HepG2 (cell line): Measurements from ENCODE around the gene ARHGEF39. TPM values are rescaled to one million over a fixed set of nuclear protein-coding genes. Genes with fewer than 3 reads are reported as not detected.
A peak's percentile ranks its signal among the peaks of the same experiment; 100 is the strongest.

Source experiments
- CBFB ChIP-seq: sonication (generic); formaldehyde crosslinking; IDR thresholded peaks from 2 replicates; pipeline ENCODE4 v1.4.0; 2020; ENCODE audit warnings: missing genetic modification reagents
- CHD4 ChIP-seq: fragments of 200-600 bp; sonication (generic); IDR thresholded peaks from 2 replicates; pipeline ENCODE4 v1.7.0; 2017; ENCODE audit warnings: mild to moderate bottlenecking, low read length, borderline replicate concordance
- DMTF1 ChIP-seq: sonication (generic); formaldehyde crosslinking; IDR thresholded peaks from 2 replicates; pipeline ENCODE4 v1.4.0; 2020; ENCODE audit warnings: mild to moderate bottlenecking, missing genetic modification reagents
- DNMT1 ChIP-seq: sonication (generic); formaldehyde crosslinking; IDR thresholded peaks from 2 replicates; pipeline ENCODE4 v1.5.1; 2020; ENCODE audit warnings: mild to moderate bottlenecking, missing genetic modification reagents
- FOXC1 ChIP-seq: sonication (generic); formaldehyde crosslinking; IDR thresholded peaks from 2 replicates; pipeline ENCODE4 v1.8.0; 2022; ENCODE audit warnings: mild to moderate bottlenecking, missing genetic modification reagents, borderline replicate concordance
- FOXP4 ChIP-seq: sonication (generic); formaldehyde crosslinking; IDR thresholded peaks from 2 replicates; pipeline ENCODE4 v1.4.0; 2020; ENCODE audit warnings: missing genetic modification reagents
- GTF2F1 ChIP-seq: fragments of 150-350 bp; IDR thresholded peaks from 2 replicates; pipeline ENCODE4 v1.6.1; 2014; ENCODE audit warnings: low read length
- HNF1B ChIP-seq: sonication (generic); formaldehyde crosslinking; IDR thresholded peaks from 2 replicates; pipeline ENCODE4 v1.5.1; 2020; ENCODE audit warnings: mild to moderate bottlenecking, moderate library complexity, missing genetic modification reagents
- KLF6 ChIP-seq: IDR thresholded peaks from 2 replicates; pipeline ENCODE4 v1.8.0; 2016; ENCODE audit warnings: missing biosample characterization, missing genetic modification reagents
- MAFF ChIP-seq: IDR thresholded peaks from 2 replicates; pipeline ENCODE4 v1.6.1; 2011; ENCODE audit warnings: low read depth, low read length, improper control_type of control experiment
- MEF2D ChIP-seq: sonication (generic); formaldehyde crosslinking; IDR thresholded peaks from 2 replicates; pipeline ENCODE4 v1.5.1; 2020; ENCODE audit warnings: mild to moderate bottlenecking, missing genetic modification reagents
- POLR2G ChIP-seq: fragments of 200-400 bp; formaldehyde crosslinking; IDR thresholded peaks from 2 replicates; pipeline ENCODE4 v1.6.1; 2018; ENCODE audit warnings: mild to moderate bottlenecking, low read depth, low read length, moderate library complexity
- PRPF4 ChIP-seq: fragments of 200-400 bp; formaldehyde crosslinking; IDR thresholded peaks from 2 replicates; pipeline ENCODE4 v1.6.1; 2016; ENCODE audit warnings: low read length, low read depth; ENCODE audit not compliant: poor library complexity, severe bottlenecking
- REL ChIP-seq: sonication (generic); formaldehyde crosslinking; conservative IDR thresholded peaks from 2 replicates; pipeline ENCODE4 v1.8.0; 2022; ENCODE audit warnings: mild to moderate bottlenecking, missing genetic modification reagents, moderate library complexity
- SNRNP70 ChIP-seq: fragments of 200-400 bp; formaldehyde crosslinking; IDR thresholded peaks from 2 replicates; pipeline ENCODE4 v1.6.1; 2017; ENCODE audit warnings: mild to moderate bottlenecking, low read depth, low read length, moderate library complexity
- SP140L ChIP-seq: sonication (generic); formaldehyde crosslinking; IDR thresholded peaks from 2 replicates; pipeline ENCODE4 v1.4.0; 2020; ENCODE audit warnings: missing genetic modification reagents, borderline replicate concordance
- TOPORS ChIP-seq: sonication (generic); formaldehyde crosslinking; IDR thresholded peaks from 2 replicates; pipeline ENCODE4 v1.8.0; 2023; ENCODE audit warnings: mild to moderate bottlenecking, missing genetic modification reagents
- ZBTB42 ChIP-seq: sonication (generic); formaldehyde crosslinking; IDR thresholded peaks from 2 replicates; pipeline ENCODE4 v1.5.0; 2020; ENCODE audit warnings: mild to moderate bottlenecking, missing genetic modification reagents
- ZFP37 ChIP-seq: sonication (generic); formaldehyde crosslinking; IDR thresholded peaks from 2 replicates; pipeline ENCODE4 v1.4.0; 2020; ENCODE audit warnings: missing genetic modification reagents, borderline replicate concordance
- ZNF101 ChIP-seq: sonication (generic); formaldehyde crosslinking; IDR thresholded peaks from 2 replicates; pipeline ENCODE4 v1.4.0; 2020; ENCODE audit warnings: mild to moderate bottlenecking, low read depth, missing genetic modification reagents, borderline replicate concordance
- ZNF556 ChIP-seq: sonication (generic); formaldehyde crosslinking; IDR thresholded peaks from 2 replicates; pipeline ENCODE4 v1.4.0; 2020; ENCODE audit warnings: mild to moderate bottlenecking, missing genetic modification reagents, borderline replicate concordance
- ZNF580 ChIP-seq: IDR thresholded peaks from 2 replicates; pipeline ENCODE4 v1.6.1; 2016; ENCODE audit warnings: low read depth, borderline replicate concordance
- ZNF672 ChIP-seq: sonication (generic); formaldehyde crosslinking; IDR thresholded peaks from 2 replicates; pipeline ENCODE4 v1.8.1; 2022; ENCODE audit warnings: missing genetic modification reagents
- ZNF724P ChIP-seq: sonication (generic); formaldehyde crosslinking; IDR thresholded peaks from 2 replicates; pipeline ENCODE4 v1.8.0; 2022; ENCODE audit warnings: missing genetic modification reagents, borderline replicate concordance
- ZNF773 ChIP-seq: sonication (generic); formaldehyde crosslinking; IDR thresholded peaks from 2 replicates; pipeline ENCODE4 v1.4.0; 2020; ENCODE audit warnings: missing genetic modification reagents, borderline replicate concordance
- polyA plus RNA-seq, 8 experiments: library from polyadenylated mRNA; depleted of rRNA in 3 of 8; stranded (reverse) in 7 of 8; unstranded in 1 of 8; fragments of >200 nt; fragmentation: Illumina TruSeq in 4 of 8; extraction: Trizol in 4 of 8; gene quantifications; 2 replicates each; pipeline versions ENCODE4 v1.2.1 to v1.2.3, GENCODE V29; 2011 to 2016; ENCODE audit warnings: low read depth in 4 of 8, missing spikeins in 1 of 8, mixed read lengths in 1 of 8; ENCODE audit not compliant: insufficient read depth in 1 of 8
- total RNA-seq, 5 experiments: library from RNA; depleted of rRNA; stranded (reverse); fragments of >200 nt; fragmentation: Illumina TruSeq; extraction: Trizol; gene quantifications; 2 replicates each; pipeline ENCODE4 v1.2.3, GENCODE V29; 2016; ENCODE audit warnings: low read depth in 1 of 5

Gene ARHGEF39
- total and polyA plus RNA-seq, 2 of the 13 experiments (the other 11 are each of a cell fraction or from before 2014, with no cell fraction given), result 11.2 to 12.3 TPM

- TF ChIP-seq FOXP4 (CRISPR knock-in tag) (peak; percentile 65), DMTF1 (CRISPR knock-in tag) (no peak), FOXC1 (CRISPR knock-in tag) (no peak), SP140L (CRISPR knock-in tag) (no peak), ZNF773 (no peak), MEF2D (CRISPR knock-in tag) (no peak; the same call in 1 of the 2 replicates), ZNF101 (no peak), CBFB (CRISPR knock-in tag) (no peak), ZBTB42 (CRISPR knock-in tag) (no peak), ZNF672 (no peak), DNMT1 (CRISPR knock-in tag) (no peak), HNF1B (CRISPR knock-in tag) (peak; percentile 23; the same call in 1 of the 2 replicates), KLF6 (CRISPR knock-in tag) (no peak), REL (no peak), ZNF556 (CRISPR knock-in tag) (no peak), ZFP37 (CRISPR knock-in tag) (no peak), ZNF724P (no peak), SNRNP70 (no peak), TOPORS (CRISPR knock-in tag) (no peak), MAFF (no peak), ZNF580 (CRISPR knock-in tag) (peak; percentile 57; the same call in 1 of the 2 replicates), POLR2G (0 out of 2 replicates have a peak, but pooled peaks have one; percentile 36), PRPF4 (no peak), CHD4 (no peak), GTF2F1 (no peak)
Measured at GRCh38 chr9:35669331-35670145, 4.5 kb upstream of the ARHGEF39 start (continued).
